ENCODE results near the gene GALNTL6. TPM values are rescaled to one million over a fixed set of nuclear protein-coding genes. Genes with fewer than 3 reads are reported as not detected.
"Not testable (repeated sequence)": the region's sequence is repeated elsewhere in the genome, so short reads cannot be mapped to it uniquely, and the experiment has no call there.

GALNTL6 gene
- total RNA-seq, 2 experiments from 2014 or later = not detected

GRCh38 chr4:173008436-173008835 lies 1195.2 kb downstream of the GALNTL6 start:
- no peaks in the 10 kb centered on the region for H3K36me3 Mint-ChIP-seq
- H3K9me3 Mint-ChIP-seq = no peaks in the 10 kb centered on the region

DNA sequence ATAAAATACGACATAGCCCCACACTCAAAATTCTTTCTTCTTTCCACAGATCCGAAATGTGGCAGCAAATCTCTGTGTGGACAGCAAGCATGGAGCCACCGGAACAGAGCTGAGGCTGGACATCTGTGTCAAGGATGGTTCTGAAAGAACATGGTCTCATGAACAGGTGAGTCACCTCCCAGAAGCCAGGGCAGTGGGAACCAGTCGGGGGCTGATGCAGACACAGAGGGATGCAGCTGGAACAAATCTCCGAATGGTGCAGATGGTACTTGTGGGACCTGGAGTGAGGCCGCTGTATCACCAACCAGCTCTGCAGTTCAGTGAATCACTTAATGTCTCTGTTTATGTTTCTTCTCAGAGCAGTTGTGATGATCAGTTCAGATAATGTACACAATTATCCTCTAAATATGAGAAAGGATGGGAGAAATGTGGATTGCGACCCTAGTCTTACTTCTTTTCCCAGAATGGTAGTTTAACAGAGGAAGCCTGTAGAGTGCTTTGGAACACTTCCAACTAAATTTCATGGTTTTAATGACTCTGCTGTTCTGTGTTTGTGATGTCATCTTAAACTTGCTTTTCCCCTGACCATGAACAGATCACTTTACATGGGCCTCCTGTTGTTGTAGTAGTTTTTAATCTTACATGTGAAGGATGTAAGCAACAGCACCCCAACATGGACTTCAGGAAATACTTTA lies 1196.1 kb downstream of the GALNTL6 start:
- DNase-seq = no peak
- ChIA-PET POLR2A (no interaction called here), CTCF (no interaction called here)

More at GRCh38 chr4:173008436-173008835, 1195.2 kb downstream of the GALNTL6 start:
- ChIA-PET CTCF (no interaction called here), POLR2A (no interaction called here)
- H3K27me3 Mint-ChIP-seq = no peaks in the 10 kb centered on the region
- no peak overlapping the region for H3K27ac Mint-ChIP-seq
- no peaks in the 10 kb centered on the region for H3K4me1 Mint-ChIP-seq (ENCODE audit: low read depth)
- no peak overlapping the region for H3K4me3 Mint-ChIP-seq
- intact Hi-C loops (cut with micrococcal nuclease) = no loop called here
- DNase-seq = no peak

GRCh38 chr4:173012608-173013007 lies 1199.4 kb downstream of the GALNTL6 start:
- no peaks in the 10 kb centered on the region for H3K9me3 Mint-ChIP-seq
- no peak overlapping the region for H3K27ac Mint-ChIP-seq
- ChIA-PET CTCF (interaction anchor here (0.6 to 4.9 kb wide), 22 partner anchors 9 to 409 kb away, joined by 3 to 101 read pairs (median 9); partner anchors contain the start of gene GALNT7), POLR2A (no interaction called here)
- H3K36me3 Mint-ChIP-seq = no peaks in the 10 kb centered on the region
- no peaks in the 10 kb centered on the region for H3K27me3 Mint-ChIP-seq
- intact Hi-C loops (cut with micrococcal nuclease) = loop anchor here (1.0 to 10.0 kb wide), 5 partner anchors 152 to 482 kb away; partner anchors contain the start of gene GALNT7
- H3K4me1 Mint-ChIP-seq (ENCODE audit: low read depth) = no peaks in the 10 kb centered on the region
- no peak overlapping the region for H3K4me3 Mint-ChIP-seq
- no peak for DNase-seq

More for the DNA sequence above, 1196.1 kb downstream of the GALNTL6 start:
- intact Hi-C loops (cut with micrococcal nuclease) = no loop called here
- Mint-ChIP-seq H3K9me3 (no peaks in the 10 kb centered on the region), H3K4me3 (no peak overlapping the region), H3K36me3 (no peaks in the 10 kb centered on the region), H3K4me1 (ENCODE audit: low read depth) (no peaks in the 10 kb centered on the region), H3K27me3 (no peaks in the 10 kb centered on the region), H3K27ac (no peak overlapping the region)

DNA sequence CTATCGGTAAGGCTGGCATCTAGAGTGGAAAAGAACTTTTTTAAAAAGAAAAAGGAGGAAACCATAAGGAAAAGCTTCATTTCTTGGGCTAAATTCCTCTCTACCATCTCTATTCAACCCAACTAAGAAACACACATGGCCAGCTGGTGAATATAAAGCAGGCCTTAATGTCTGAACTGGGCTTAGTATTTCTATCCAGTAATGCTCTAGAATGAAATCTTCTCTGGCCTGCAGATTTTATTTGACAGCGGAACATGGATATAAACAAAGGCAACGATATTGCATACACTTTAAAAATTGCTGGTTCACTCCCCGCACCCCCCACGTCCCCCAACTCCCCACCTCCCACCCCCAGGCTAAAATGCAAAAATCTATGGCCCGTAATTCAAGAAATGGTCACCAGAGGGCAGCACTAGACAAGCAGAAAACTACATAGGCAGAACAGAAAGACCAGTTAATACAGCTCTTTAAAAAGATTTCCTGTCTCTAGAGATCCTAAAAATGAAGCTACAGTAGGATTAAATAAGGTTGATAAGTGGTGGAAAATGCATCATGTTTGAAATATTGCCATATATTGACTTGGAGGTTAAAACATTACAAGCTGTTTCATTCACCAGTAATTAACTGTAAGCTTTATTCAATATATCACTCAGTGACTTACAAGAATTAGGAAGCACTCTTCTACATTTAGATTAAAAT lies 1200.2 kb downstream of the GALNTL6 start:
- Mint-ChIP-seq H3K27me3 (no peaks in the 10 kb centered on the region), H3K4me3 (no peak overlapping the region), H3K36me3 (no peaks in the 10 kb centered on the region), H3K27ac (no peak overlapping the region), H3K9me3 (no peaks in the 10 kb centered on the region), H3K4me1 (ENCODE audit: low read depth) (no peaks in the 10 kb centered on the region)
- intact Hi-C loops (cut with micrococcal nuclease) = loop anchor here (1.0 to 10.0 kb wide), 5 partner anchors 151 to 481 kb away; partner anchors contain the start of gene GALNT7
- DNase-seq = peak; percentile 58
- POLR2A ChIA-PET = no interaction called here
- CTCF ChIA-PET = interaction anchor here (0.6 to 4.9 kb wide), 48 partner anchors 10 to 520 kb away, joined by 3 to 101 read pairs (median 4); partner anchors contain the start of gene GALNT7

DNA sequence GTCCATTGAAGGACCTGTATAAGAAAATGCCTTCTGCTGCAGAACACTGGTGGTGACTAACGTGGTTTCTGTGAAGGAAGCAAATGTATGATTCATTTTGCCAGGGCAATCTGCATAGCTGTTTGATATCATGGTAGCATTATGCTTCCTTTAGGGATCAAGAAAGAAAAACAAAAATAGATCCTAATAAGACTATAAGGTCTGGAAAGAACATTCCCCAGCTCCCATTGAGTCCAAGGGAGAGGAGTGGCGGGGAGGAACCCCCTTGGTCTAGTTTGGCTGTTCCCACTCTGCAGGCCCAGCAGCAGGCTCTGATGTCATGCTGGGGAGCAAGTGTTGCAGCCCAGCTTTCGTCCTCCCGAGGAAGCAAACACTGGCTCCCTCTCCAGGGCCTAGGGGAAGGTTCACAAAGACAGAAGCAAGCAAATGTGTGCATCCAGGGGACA lies 1200.9 kb downstream of the GALNTL6 start:
- ChIA-PET POLR2A (no interaction called here), CTCF (interaction anchor here (0.7 to 4.9 kb wide), 45 partner anchors 9 to 480 kb away, joined by 3 to 101 read pairs (median 5); partner anchors contain the start of gene GALNT7)
- Mint-ChIP-seq H3K27me3 (no peaks in the 10 kb centered on the region), H3K36me3 (no peaks in the 10 kb centered on the region), H3K9me3 (no peaks in the 10 kb centered on the region), H3K4me3 (no peak overlapping the region), H3K4me1 (ENCODE audit: low read depth) (no peaks in the 10 kb centered on the region), H3K27ac (no peak overlapping the region)
- no peak for DNase-seq
- intact Hi-C loops (cut with micrococcal nuclease) = loop anchor here (10.0 kb wide), 1 partner anchor 151 kb away; the partner anchor contains the start of gene GALNT7

DNA sequence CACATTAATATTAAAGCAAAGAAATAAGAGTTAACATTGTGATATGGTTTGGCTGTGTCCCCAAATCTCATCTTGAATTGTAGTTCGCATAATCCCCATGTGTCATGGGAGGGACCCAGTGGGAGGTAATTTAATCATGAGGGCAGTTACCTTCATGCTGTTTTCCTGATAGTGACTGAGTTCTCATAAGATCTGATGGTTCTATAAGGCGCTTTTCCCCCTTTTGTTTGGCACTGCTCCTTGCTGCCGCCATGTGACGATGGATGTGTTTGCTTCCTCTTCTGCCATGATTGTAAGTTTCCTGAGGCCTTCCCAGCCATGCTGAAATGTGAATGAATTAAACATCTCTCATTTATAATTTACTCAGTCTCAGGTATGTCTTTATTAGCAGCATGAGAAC lies 1201.6 kb downstream of the GALNTL6 start:
- POLR2A ChIA-PET = no interaction called here
- CTCF ChIA-PET = interaction anchor here (2.3 to 4.9 kb wide), 3 partner anchors 154 to 286 kb away, joined by 19 to 101 read pairs (median 83); partner anchors contain the start of gene GALNT7
- Mint-ChIP-seq H3K27ac (no peak overlapping the region), H3K4me3 (no peak overlapping the region), H3K9me3 (no peaks in the 10 kb centered on the region), H3K36me3 (no peaks in the 10 kb centered on the region), H3K4me1 (ENCODE audit: low read depth) (no peaks in the 10 kb centered on the region), H3K27me3 (no peaks in the 10 kb centered on the region)
- DNase-seq = no peak
- intact Hi-C loops (cut with micrococcal nuclease) = loop anchor here (5.0 to 10.0 kb wide), 2 partner anchors 150 to 302 kb away; partner anchors contain the start of gene GALNT7

DNA sequence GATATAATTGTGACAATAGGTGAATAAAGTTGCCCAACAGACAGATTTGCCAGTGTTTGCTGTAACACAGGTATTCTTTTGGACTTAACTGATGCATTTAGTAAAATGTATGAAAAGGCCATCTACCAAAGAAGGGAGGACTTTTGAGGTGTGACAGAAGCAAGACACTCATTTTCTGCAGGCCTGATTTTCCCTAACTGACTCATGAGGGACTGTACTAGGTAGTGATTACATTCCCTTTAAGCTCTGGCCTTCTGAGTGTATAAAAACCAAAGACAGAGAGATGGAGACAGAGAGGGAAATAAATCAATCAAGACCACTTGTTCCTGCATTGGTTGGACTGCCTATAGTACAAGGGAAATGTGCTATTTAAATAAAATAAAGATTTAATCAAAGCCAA lies 1204.6 kb downstream of the GALNTL6 start:
- intact Hi-C loops (cut with micrococcal nuclease) = loop anchor here (5.0 to 10.0 kb wide), 2 partner anchors 147 to 299 kb away; partner anchors contain the start of gene GALNT7
- H3K4me1 Mint-ChIP-seq (ENCODE audit: low read depth) = no peaks in the 10 kb centered on the region
- no peak for DNase-seq
- no peaks in the 10 kb centered on the region for H3K9me3 Mint-ChIP-seq
- CTCF ChIA-PET = interaction anchor here (0.7 to 2.5 kb wide), 3 partner anchors 22 to 283 kb away, joined by 3 to 6 read pairs (median 4); no protein-coding TSS in a partner anchor
- no peaks in the 10 kb centered on the region for H3K36me3 Mint-ChIP-seq
- no peaks in the 10 kb centered on the region for H3K27me3 Mint-ChIP-seq
- H3K4me3 Mint-ChIP-seq = no peak overlapping the region
- POLR2A ChIA-PET = no interaction called here
- no peak overlapping the region for H3K27ac Mint-ChIP-seq

DNA sequence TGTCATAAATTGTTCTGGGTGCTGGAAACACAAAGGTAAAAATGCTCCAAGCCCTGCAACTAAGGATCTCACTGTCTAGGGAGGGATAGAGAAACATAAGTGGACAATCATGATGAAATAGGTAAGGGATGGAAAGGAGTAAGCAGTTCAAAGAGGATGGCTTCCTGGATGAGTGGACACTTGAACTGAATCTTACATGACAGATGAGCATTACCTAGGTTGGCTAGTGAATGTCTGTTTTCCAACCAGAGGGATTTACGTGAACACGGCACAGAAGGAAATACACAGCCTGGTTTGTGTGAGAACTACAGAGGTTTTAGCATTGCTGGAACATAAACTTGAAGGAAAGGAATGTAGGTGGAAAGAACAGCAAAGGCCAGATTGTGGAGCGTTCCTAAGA lies 1205.2 kb downstream of the GALNTL6 start:
- Mint-ChIP-seq H3K9me3 (no peaks in the 10 kb centered on the region), H3K4me1 (ENCODE audit: low read depth) (no peaks in the 10 kb centered on the region), H3K27me3 (no peaks in the 10 kb centered on the region), H3K27ac (no peak overlapping the region), H3K36me3 (no peaks in the 10 kb centered on the region), H3K4me3 (no peak overlapping the region)
- no peak for DNase-seq
- CTCF ChIA-PET = interaction anchor here (2.5 kb wide), 1 partner anchor 239 kb away, joined by 6 read pairs; no protein-coding TSS in a partner anchor
- intact Hi-C loops (cut with micrococcal nuclease) = loop anchor here (5.0 to 10.0 kb wide), 2 partner anchors 146 to 299 kb away; partner anchors contain the start of gene GALNT7
- POLR2A ChIA-PET = no interaction called here

GRCh38 chr4:173019664-173020063 lies 1206.5 kb downstream of the GALNTL6 start:
- Mint-ChIP-seq H3K4me1 (ENCODE audit: low read depth) (no peaks in the 10 kb centered on the region), H3K27me3 (no peaks in the 10 kb centered on the region)
- CTCF ChIA-PET = interaction anchor here (0.6 to 2.4 kb wide), 2 partner anchors 86 to 238 kb away, joined by 3 to 9 read pairs; no protein-coding TSS in a partner anchor

DNA sequence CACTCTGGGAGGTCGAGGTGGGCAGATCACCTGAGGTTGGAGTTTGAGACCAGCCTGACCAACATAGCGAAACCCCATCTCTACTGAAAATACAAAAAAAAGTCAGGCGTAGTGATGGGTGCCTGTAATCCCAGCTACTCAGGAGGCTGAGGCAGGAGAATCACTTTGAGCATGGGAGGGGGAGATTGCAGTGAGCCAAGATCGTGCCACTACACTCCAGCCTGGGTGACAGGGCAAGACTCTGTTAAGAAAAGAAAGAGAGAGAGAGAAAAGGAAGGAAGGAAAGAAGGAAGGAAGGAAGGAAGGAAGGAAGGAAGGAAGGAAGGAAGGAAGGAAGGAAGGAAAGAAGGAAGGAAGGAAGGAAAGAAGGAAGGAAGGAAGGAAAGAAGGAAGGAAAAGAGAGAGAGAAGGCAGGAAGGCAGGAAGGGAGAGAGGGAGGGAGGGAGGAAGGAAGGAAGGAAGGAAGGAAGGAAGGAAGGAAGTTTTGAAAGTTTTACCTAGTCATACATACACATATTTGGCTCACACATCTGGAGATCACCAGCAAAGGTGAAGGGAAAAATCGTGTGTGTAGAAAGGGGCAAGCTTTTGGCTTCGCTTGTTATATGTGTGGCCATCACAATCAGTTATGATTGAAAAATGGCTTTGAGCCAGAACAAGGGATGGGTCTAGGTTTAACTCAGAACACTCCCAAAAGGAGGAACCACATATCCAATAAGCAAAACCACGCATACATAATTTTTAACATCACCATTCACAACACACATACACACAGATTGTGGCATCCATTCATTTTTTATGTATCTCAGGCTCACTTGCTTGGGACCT lies 1208.8 kb downstream of the GALNTL6 start:
- not testable (repeated sequence) for H3K4me3 Mint-ChIP-seq

More at GRCh38 chr4:173019664-173020063, 1206.5 kb downstream of the GALNTL6 start:
- POLR2A ChIA-PET = no interaction called here
- Mint-ChIP-seq H3K4me3 (no peak overlapping the region), H3K9me3 (no peaks in the 10 kb centered on the region), H3K27ac (no peak overlapping the region), H3K36me3 (no peaks in the 10 kb centered on the region)
- intact Hi-C loops (cut with micrococcal nuclease) = loop anchor here (5.0 to 10.0 kb wide), 2 partner anchors 145 to 298 kb away; partner anchors contain the start of gene GALNT7
- no peak for DNase-seq

GRCh38 chr4:173024203-173024602 lies 1211.0 kb downstream of the GALNTL6 start:
- no peak for DNase-seq
- no peaks in the 10 kb centered on the region for H3K9me3 Mint-ChIP-seq
- no peaks in the 10 kb centered on the region for H3K4me1 Mint-ChIP-seq (ENCODE audit: low read depth)
- POLR2A ChIA-PET = no interaction called here
- no peak overlapping the region for H3K4me3 Mint-ChIP-seq
- H3K27ac Mint-ChIP-seq = no peak overlapping the region
- no peaks in the 10 kb centered on the region for H3K36me3 Mint-ChIP-seq
- intact Hi-C loops (cut with micrococcal nuclease) = no loop called here
- no peaks in the 10 kb centered on the region for H3K27me3 Mint-ChIP-seq
- CTCF ChIA-PET = interaction anchor here (0.7 to 2.6 kb wide), 6 partner anchors 10 to 277 kb away, joined by 3 to 28 read pairs (median 8); no protein-coding TSS in a partner anchor

More for the DNA sequence above, 1208.8 kb downstream of the GALNTL6 start:
- intact Hi-C loops (cut with micrococcal nuclease); H3K4me1 Mint-ChIP-seq (ENCODE audit: low read depth); H3K9me3 Mint-ChIP-seq; DNase-seq; H3K36me3 Mint-ChIP-seq; POLR2A ChIA-PET; H3K27me3 Mint-ChIP-seq; H3K27ac Mint-ChIP-seq: not testable (repeated sequence)
- CTCF ChIA-PET = interaction anchor here (2.2 kb wide), 1 partner anchor 8 kb away, joined by 28 read pairs; no protein-coding TSS in a partner anchor

Measured in activated CD4-positive, alpha-beta memory T cell treated with anti-CD3 and anti-CD28 coated beads for 36 hours (primary cell).